ENCODE data around the gene PLA2G2C.

Gene PLA2G2C

GRCh38 chr1:20210736-20211460 is 24.6 kb upstream of the PLA2G2C start:
- Histone ChIP-seq H3K27me3 (ENCODE audit: control insufficient read depth in 1 of 2, insufficient read depth in 2 of 2, low read length in 2 of 2) (peaks cover 4 to 15% of the 10 kb centered on the region in 2 donors), H3K4me3 (ENCODE audit: low read depth in 1 of 2, low read length in 2 of 2) (no peak overlapping the region), H3K4me1 (ENCODE audit: control insufficient read depth in 1 of 2, insufficient read depth in 2 of 2, low read length in 2 of 2) (peaks cover 18 to 23% of the 10 kb centered on the region in 2 donors), H3K9me3 (ENCODE audit: control insufficient read depth in 1 of 2, low read length in 2 of 2) (no peaks in the 10 kb centered on the region), H3K36me3 (ENCODE audit: control insufficient read depth in 1 of 2, insufficient read depth in 2 of 2, low read length in 2 of 2) (no peaks in the 10 kb centered on the region), H3K27ac (ENCODE audit: low read depth, low read length) (no peak overlapping the region), H3K9ac (ENCODE audit: low read depth in 1 of 2, low read length in 2 of 2) (no peak overlapping the region)

GRCh38 chr1:20209471-20209870 is 23.2 kb upstream of the PLA2G2C start:
- Histone ChIP-seq H3K9me3 (ENCODE audit: control insufficient read depth in 1 of 2, low read length in 2 of 2) (no peaks in the 10 kb centered on the region), H3K27me3 (ENCODE audit: control insufficient read depth in 1 of 2, insufficient read depth in 2 of 2, low read length in 2 of 2) (peaks cover 4% of the 10 kb centered on the region in 2 donors), H3K4me1 (ENCODE audit: control insufficient read depth in 1 of 2, insufficient read depth in 2 of 2, low read length in 2 of 2) (peaks cover 18 to 23% of the 10 kb centered on the region in 2 donors), H3K4me3 (ENCODE audit: low read depth in 1 of 2, low read length in 2 of 2) (no peak overlapping the region), H3K9ac (ENCODE audit: low read depth in 1 of 2, low read length in 2 of 2) (no peak overlapping the region), H3K36me3 (ENCODE audit: control insufficient read depth in 1 of 2, insufficient read depth in 2 of 2, low read length in 2 of 2) (no peaks in the 10 kb centered on the region), H3K27ac (ENCODE audit: low read depth, low read length) (no peak overlapping the region)

GRCh38 chr1:20207546-20207945 is 21.2 kb upstream of the PLA2G2C start:
- Histone ChIP-seq H3K9ac (ENCODE audit: low read depth in 1 of 2, low read length in 2 of 2) (no peak overlapping the region), H3K27ac (ENCODE audit: low read depth, low read length) (no peak overlapping the region), H3K36me3 (ENCODE audit: control insufficient read depth in 1 of 2, insufficient read depth in 2 of 2, low read length in 2 of 2) (no peaks in the 10 kb centered on the region), H3K4me3 (ENCODE audit: low read depth in 1 of 2, low read length in 2 of 2) (no peak overlapping the region), H3K27me3 (ENCODE audit: control insufficient read depth in 1 of 2, insufficient read depth in 2 of 2, low read length in 2 of 2) (peaks cover 0 to 4% of the 10 kb centered on the region in 2 donors), H3K9me3 (ENCODE audit: control insufficient read depth in 1 of 2, low read length in 2 of 2) (no peaks in the 10 kb centered on the region), H3K4me1 (ENCODE audit: control insufficient read depth in 1 of 2, insufficient read depth in 2 of 2, low read length in 2 of 2) (peaks cover 17 to 18% of the 10 kb centered on the region in 2 donors)

GRCh38 chr1:20202166-20202565 is 15.8 kb upstream of the PLA2G2C start:
- H3K4me1 ChIP-seq (ENCODE audit: control insufficient read depth in 1 of 2, insufficient read depth in 2 of 2, low read length in 2 of 2), result peaks cover 0 to 4% of the 10 kb centered on the region in 2 donors
- H3K9ac ChIP-seq (ENCODE audit: low read depth in 1 of 2, low read length in 2 of 2), result no peak overlapping the region
- H3K9me3 ChIP-seq (ENCODE audit: control insufficient read depth in 1 of 2, low read length in 2 of 2), result no peaks in the 10 kb centered on the region
- no peaks in the 10 kb centered on the region for H3K36me3 ChIP-seq (ENCODE audit: control insufficient read depth in 1 of 2, insufficient read depth in 2 of 2, low read length in 2 of 2)
- no peak overlapping the region for H3K27ac ChIP-seq (ENCODE audit: low read depth, low read length)
- no peaks in the 10 kb centered on the region for H3K27me3 ChIP-seq (ENCODE audit: control insufficient read depth in 1 of 2, insufficient read depth in 2 of 2, low read length in 2 of 2)
- H3K4me3 ChIP-seq (ENCODE audit: low read depth in 1 of 2, low read length in 2 of 2), result no peak overlapping the region

GRCh38 chr1:20200966-20201365 is 14.6 kb upstream of the PLA2G2C start:
- Histone ChIP-seq H3K27ac (ENCODE audit: low read depth, low read length) (no peak overlapping the region), H3K27me3 (ENCODE audit: control insufficient read depth in 1 of 2, insufficient read depth in 2 of 2, low read length in 2 of 2) (no peaks in the 10 kb centered on the region), H3K9ac (ENCODE audit: low read depth in 1 of 2, low read length in 2 of 2) (no peak overlapping the region), H3K9me3 (ENCODE audit: control insufficient read depth in 1 of 2, low read length in 2 of 2) (no peaks in the 10 kb centered on the region), H3K36me3 (ENCODE audit: control insufficient read depth in 1 of 2, insufficient read depth in 2 of 2, low read length in 2 of 2) (no peaks in the 10 kb centered on the region), H3K4me3 (ENCODE audit: low read depth in 1 of 2, low read length in 2 of 2) (no peak overlapping the region), H3K4me1 (ENCODE audit: control insufficient read depth in 1 of 2, insufficient read depth in 2 of 2, low read length in 2 of 2) (peaks cover 0 to 4% of the 10 kb centered on the region in 2 donors)

DNA sequence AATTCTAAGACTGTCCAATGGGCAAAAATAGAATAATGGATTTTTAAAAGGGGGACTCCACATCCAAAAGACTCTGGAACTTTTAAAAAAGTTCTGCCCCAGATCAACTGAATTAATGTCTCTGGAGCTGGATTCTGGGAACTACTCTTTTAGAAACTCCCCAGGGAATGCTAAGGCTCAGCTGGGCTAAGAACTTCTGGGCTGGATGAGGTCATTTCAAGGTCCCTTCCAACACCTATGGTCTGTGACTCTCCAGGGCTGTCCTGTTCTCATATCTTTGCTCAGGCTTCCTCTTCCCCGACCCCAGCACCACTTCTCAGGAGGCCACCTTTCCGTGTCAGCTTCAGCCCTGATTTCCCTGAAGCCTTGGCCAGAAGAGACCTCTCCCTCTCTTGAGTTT is 13.5 kb upstream of the PLA2G2C start:
- no peak overlapping the region for H3K9ac ChIP-seq (ENCODE audit: low read depth in 1 of 2, low read length in 2 of 2)
- no peak overlapping the region for H3K4me3 ChIP-seq (ENCODE audit: low read depth in 1 of 2, low read length in 2 of 2)
- H3K9me3 ChIP-seq (ENCODE audit: control insufficient read depth in 1 of 2, low read length in 2 of 2), result no peaks in the 10 kb centered on the region
- peaks cover 4 to 6% of the 10 kb centered on the region in 2 donors for H3K4me1 ChIP-seq (ENCODE audit: control insufficient read depth in 1 of 2, insufficient read depth in 2 of 2, low read length in 2 of 2)
- H3K27ac ChIP-seq (ENCODE audit: low read depth, low read length), result no peak overlapping the region
- H3K27me3 ChIP-seq (ENCODE audit: control insufficient read depth in 1 of 2, insufficient read depth in 2 of 2, low read length in 2 of 2), result no peaks in the 10 kb centered on the region
- H3K36me3 ChIP-seq (ENCODE audit: control insufficient read depth in 1 of 2, insufficient read depth in 2 of 2, low read length in 2 of 2), result no peaks in the 10 kb centered on the region

GRCh38 chr1:20199403-20199802 is 13.1 kb upstream of the PLA2G2C start:
- Histone ChIP-seq H3K27me3 (ENCODE audit: control insufficient read depth in 1 of 2, insufficient read depth in 2 of 2, low read length in 2 of 2) (no peaks in the 10 kb centered on the region), H3K9ac (ENCODE audit: low read depth in 1 of 2, low read length in 2 of 2) (no peak overlapping the region), H3K36me3 (ENCODE audit: control insufficient read depth in 1 of 2, insufficient read depth in 2 of 2, low read length in 2 of 2) (no peaks in the 10 kb centered on the region), H3K27ac (ENCODE audit: low read depth, low read length) (no peak overlapping the region), H3K4me1 (ENCODE audit: control insufficient read depth in 1 of 2, insufficient read depth in 2 of 2, low read length in 2 of 2) (peaks cover 6 to 10% of the 10 kb centered on the region in 2 donors), H3K4me3 (ENCODE audit: low read depth in 1 of 2, low read length in 2 of 2) (no peak overlapping the region), H3K9me3 (ENCODE audit: control insufficient read depth in 1 of 2, low read length in 2 of 2) (no peaks in the 10 kb centered on the region)

DNA sequence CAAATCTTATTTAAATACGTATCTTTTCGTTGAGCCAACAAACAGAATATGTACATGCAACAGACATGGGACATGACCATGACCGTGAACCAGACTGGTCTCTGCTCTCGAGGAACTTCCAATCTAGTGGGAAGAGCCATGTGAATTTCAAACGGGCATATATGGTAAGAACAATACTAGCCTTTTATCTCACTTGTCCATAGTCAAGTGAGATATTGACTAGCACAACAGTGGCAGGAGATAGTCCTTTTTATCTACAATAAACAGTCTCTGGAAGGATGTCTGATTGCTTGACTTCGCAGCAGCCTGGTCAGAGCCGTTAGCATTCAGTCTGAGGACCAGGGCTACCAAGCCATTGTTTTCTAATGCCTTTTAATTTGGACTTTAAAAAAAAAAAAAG is 12.6 kb upstream of the PLA2G2C start:
- H3K4me3 ChIP-seq (ENCODE audit: low read depth in 1 of 2, low read length in 2 of 2), result no peak overlapping the region
- peaks cover 6 to 10% of the 10 kb centered on the region in 2 donors for H3K4me1 ChIP-seq (ENCODE audit: control insufficient read depth in 1 of 2, insufficient read depth in 2 of 2, low read length in 2 of 2)
- no peaks in the 10 kb centered on the region for H3K9me3 ChIP-seq (ENCODE audit: control insufficient read depth in 1 of 2, low read length in 2 of 2)
- no peak overlapping the region for H3K27ac ChIP-seq (ENCODE audit: low read depth, low read length)
- H3K36me3 ChIP-seq (ENCODE audit: control insufficient read depth in 1 of 2, insufficient read depth in 2 of 2, low read length in 2 of 2), result no peaks in the 10 kb centered on the region
- H3K27me3 ChIP-seq (ENCODE audit: control insufficient read depth in 1 of 2, insufficient read depth in 2 of 2, low read length in 2 of 2), result no peaks in the 10 kb centered on the region
- no peak overlapping the region for H3K9ac ChIP-seq (ENCODE audit: low read depth in 1 of 2, low read length in 2 of 2)

- Histone ChIP-seq H3K36me3 (ENCODE audit: control insufficient read depth in 1 of 2, insufficient read depth in 2 of 2, low read length in 2 of 2) (no peaks in the 10 kb centered on the region), H3K27me3 (ENCODE audit: control insufficient read depth in 1 of 2, insufficient read depth in 2 of 2, low read length in 2 of 2) (no peaks in the 10 kb centered on the region), H3K4me3 (ENCODE audit: low read depth in 1 of 2, low read length in 2 of 2) (no peak overlapping the region), H3K9me3 (ENCODE audit: control insufficient read depth in 1 of 2, low read length in 2 of 2) (no peaks in the 10 kb centered on the region), H3K9ac (ENCODE audit: low read depth in 1 of 2, low read length in 2 of 2) (no peak overlapping the region), H3K4me1 (ENCODE audit: control insufficient read depth in 1 of 2, insufficient read depth in 2 of 2, low read length in 2 of 2) (peaks cover 6 to 10% of the 10 kb centered on the region in 2 donors), H3K27ac (ENCODE audit: low read depth, low read length) (no peak overlapping the region)
Measured at GRCh38 chr1:20198296-20198695, 12.0 kb upstream of the PLA2G2C start.

DNA sequence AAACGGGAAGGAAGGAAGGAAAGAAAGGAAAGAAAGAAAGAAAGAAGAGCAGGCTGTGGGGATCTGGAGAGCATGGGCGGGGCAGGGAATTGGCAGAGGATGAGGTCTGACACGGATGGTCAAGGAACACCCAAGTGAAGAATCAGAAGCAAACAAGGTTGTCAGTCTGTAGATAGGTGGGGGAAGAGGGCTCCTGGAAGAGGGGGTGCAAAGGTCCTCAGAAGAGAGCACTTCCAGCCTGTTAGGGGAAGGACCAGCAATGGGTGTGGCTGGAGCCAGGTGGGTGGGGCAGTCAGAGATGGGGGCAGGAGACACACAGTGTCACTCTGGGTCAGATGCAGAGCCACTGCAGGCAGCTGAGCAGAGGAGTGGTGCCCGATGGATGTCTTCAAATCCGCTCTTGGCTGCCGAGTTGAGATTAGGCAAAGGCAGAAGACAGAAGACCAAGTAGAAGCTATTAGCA is 11.0 kb upstream of the PLA2G2C start:
- Histone ChIP-seq H3K4me3 (ENCODE audit: low read depth in 1 of 2, low read length in 2 of 2) (no peak overlapping the region), H3K9me3 (ENCODE audit: control insufficient read depth in 1 of 2, low read length in 2 of 2) (no peaks in the 10 kb centered on the region), H3K36me3 (ENCODE audit: control insufficient read depth in 1 of 2, insufficient read depth in 2 of 2, low read length in 2 of 2) (no peaks in the 10 kb centered on the region), H3K4me1 (ENCODE audit: control insufficient read depth in 1 of 2, insufficient read depth in 2 of 2, low read length in 2 of 2) (peaks cover 6 to 10% of the 10 kb centered on the region in 2 donors), H3K27ac (ENCODE audit: low read depth, low read length) (no peak overlapping the region), H3K9ac (ENCODE audit: low read depth in 1 of 2, low read length in 2 of 2) (no peak overlapping the region), H3K27me3 (ENCODE audit: control insufficient read depth in 1 of 2, insufficient read depth in 2 of 2, low read length in 2 of 2) (no peaks in the 10 kb centered on the region)
